ENCODE results near the gene PPP1R26. TPM values are rescaled to one million over a fixed set of nuclear protein-coding genes. Genes with fewer than 3 reads are reported as not detected.

Gene PPP1R26
- total and polyA plus RNA-seq, 2 experiments from 2014 or later, result 10.7 to 49.8 TPM

DNA sequence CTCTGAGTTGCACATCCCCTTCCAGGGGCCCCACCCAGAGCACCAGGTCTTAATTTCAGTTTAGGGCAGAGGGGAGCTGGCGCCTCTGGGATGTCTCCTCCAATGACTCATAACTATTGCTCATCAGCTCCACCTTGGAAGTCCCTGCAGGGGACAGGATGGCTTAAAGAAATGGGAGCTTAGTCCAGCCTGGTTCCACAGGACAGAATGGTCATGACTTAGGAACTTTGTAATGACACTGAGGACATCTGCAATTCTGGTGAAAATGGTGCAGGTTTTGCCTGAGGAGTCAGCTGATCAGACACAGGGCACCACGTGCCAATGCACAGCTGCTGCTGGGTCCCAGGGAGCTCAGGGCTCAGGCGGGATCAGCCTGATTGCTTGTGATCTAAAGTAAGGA is 16.4 kb upstream of the PPP1R26 start:
- H3K9me2 ChIP-seq (ENCODE audit: insufficient read depth), result no peaks in the 10 kb centered on the region
- Mint-ChIP-seq H3K36me3 (ENCODE audit: low read depth) (no peaks in the 10 kb centered on the region), H3K9me3 (no peaks in the 10 kb centered on the region; the same call in 1 of the 3 replicates), H3K27ac (no peak overlapping the region), H3K27me3 (ENCODE audit: insufficient read depth, low read depth, poor library complexity) (peaks cover 10% of the 10 kb centered on the region), H3K4me3 (no peak overlapping the region), H3K4me1 (no peaks in the 10 kb centered on the region; the same call in 2 of the 3 replicates)
- H3K4me2 ChIP-seq, result no peak overlapping the region
- no peaks in the 10 kb centered on the region for H3K79me2 ChIP-seq (replicated peaks; ENCODE audit: insufficient read depth)
- ATAC-seq, result no peak
- H3K4me3 ChIP-seq, result no peak overlapping the region
- no peaks in the 10 kb centered on the region for H3K36me3 ChIP-seq (ENCODE audit: insufficient read depth)
- no peaks in the 10 kb centered on the region for H4K20me1 ChIP-seq (replicated peaks; ENCODE audit: insufficient read depth)
- no peaks in the 10 kb centered on the region for H3K27me3 ChIP-seq (ENCODE audit: insufficient read depth)
- H3K4me1 ChIP-seq (ENCODE audit: insufficient read depth), result no peaks in the 10 kb centered on the region
- no peak overlapping the region for H3K27ac ChIP-seq (ENCODE audit: low read depth)
- H3F3A ChIP-seq (replicated peaks; ENCODE audit: low read depth), result no peaks in the 10 kb centered on the region
- no peak for DNase-seq (ENCODE audit: low spot score)
- TF ChIP-seq EZH2 (IDR thresholded peaks at IDR 0.05; ENCODE audit: low read depth, unreplicated experiment), result no peak
- TF ChIP-seq, protein P1, sequence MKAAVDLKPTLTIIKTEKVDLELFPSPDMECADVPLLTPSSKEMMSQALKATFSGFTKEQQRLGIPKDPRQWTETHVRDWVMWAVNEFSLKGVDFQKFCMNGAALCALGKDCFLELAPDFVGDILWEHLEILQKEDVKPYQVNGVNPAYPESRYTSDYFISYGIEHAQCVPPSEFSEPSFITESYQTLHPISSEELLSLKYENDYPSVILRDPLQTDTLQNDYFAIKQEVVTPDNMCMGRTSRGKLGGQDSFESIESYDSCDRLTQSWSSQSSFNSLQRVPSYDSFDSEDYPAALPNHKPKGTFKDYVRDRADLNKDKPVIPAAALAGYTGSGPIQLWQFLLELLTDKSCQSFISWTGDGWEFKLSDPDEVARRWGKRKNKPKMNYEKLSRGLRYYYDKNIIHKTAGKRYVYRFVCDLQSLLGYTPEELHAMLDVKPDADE (IDR thresholded peaks at IDR 0.05), result no peak
- TF ChIP-seq, protein P2, sequence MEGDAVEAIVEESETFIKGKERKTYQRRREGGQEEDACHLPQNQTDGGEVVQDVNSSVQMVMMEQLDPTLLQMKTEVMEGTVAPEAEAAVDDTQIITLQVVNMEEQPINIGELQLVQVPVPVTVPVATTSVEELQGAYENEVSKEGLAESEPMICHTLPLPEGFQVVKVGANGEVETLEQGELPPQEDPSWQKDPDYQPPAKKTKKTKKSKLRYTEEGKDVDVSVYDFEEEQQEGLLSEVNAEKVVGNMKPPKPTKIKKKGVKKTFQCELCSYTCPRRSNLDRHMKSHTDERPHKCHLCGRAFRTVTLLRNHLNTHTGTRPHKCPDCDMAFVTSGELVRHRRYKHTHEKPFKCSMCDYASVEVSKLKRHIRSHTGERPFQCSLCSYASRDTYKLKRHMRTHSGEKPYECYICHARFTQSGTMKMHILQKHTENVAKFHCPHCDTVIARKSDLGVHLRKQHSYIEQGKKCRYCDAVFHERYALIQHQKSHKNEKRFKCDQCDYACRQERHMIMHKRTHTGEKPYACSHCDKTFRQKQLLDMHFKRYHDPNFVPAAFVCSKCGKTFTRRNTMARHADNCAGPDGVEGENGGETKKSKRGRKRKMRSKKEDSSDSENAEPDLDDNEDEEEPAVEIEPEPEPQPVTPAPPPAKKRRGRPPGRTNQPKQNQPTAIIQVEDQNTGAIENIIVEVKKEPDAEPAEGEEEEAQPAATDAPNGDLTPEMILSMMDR (conservative IDR thresholded peaks at IDR 0.05; ENCODE audit: low read depth in 2 of 2), result no peak
- no peak for TF ChIP-seq ZNF331 (CRISPR knock-in tag; IDR thresholded peaks at IDR 0.05; ENCODE audit: low read depth)
- no peak for TF ChIP-seq ZNF114 (CRISPR knock-in tag; IDR thresholded peaks at IDR 0.05)
- TF ChIP-seq, protein P3, sequence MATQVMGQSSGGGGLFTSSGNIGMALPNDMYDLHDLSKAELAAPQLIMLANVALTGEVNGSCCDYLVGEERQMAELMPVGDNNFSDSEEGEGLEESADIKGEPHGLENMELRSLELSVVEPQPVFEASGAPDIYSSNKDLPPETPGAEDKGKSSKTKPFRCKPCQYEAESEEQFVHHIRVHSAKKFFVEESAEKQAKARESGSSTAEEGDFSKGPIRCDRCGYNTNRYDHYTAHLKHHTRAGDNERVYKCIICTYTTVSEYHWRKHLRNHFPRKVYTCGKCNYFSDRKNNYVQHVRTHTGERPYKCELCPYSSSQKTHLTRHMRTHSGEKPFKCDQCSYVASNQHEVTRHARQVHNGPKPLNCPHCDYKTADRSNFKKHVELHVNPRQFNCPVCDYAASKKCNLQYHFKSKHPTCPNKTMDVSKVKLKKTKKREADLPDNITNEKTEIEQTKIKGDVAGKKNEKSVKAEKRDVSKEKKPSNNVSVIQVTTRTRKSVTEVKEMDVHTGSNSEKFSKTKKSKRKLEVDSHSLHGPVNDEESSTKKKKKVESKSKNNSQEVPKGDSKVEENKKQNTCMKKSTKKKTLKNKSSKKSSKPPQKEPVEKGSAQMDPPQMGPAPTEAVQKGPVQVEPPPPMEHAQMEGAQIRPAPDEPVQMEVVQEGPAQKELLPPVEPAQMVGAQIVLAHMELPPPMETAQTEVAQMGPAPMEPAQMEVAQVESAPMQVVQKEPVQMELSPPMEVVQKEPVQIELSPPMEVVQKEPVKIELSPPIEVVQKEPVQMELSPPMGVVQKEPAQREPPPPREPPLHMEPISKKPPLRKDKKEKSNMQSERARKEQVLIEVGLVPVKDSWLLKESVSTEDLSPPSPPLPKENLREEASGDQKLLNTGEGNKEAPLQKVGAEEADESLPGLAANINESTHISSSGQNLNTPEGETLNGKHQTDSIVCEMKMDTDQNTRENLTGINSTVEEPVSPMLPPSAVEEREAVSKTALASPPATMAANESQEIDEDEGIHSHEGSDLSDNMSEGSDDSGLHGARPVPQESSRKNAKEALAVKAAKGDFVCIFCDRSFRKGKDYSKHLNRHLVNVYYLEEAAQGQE (IDR thresholded peaks at IDR 0.05; ENCODE audit: unreplicated experiment), result no peak
- no peak for TF ChIP-seq EZH2phosphoT487 (IDR thresholded peaks at IDR 0.05; ENCODE audit: unreplicated experiment)
- TF ChIP-seq POLR2AphosphoS5 (IDR thresholded peaks at IDR 0.05; ENCODE audit: low read depth), result no peak
- no peak overlapping the region for H2AFZ ChIP-seq

DNA sequence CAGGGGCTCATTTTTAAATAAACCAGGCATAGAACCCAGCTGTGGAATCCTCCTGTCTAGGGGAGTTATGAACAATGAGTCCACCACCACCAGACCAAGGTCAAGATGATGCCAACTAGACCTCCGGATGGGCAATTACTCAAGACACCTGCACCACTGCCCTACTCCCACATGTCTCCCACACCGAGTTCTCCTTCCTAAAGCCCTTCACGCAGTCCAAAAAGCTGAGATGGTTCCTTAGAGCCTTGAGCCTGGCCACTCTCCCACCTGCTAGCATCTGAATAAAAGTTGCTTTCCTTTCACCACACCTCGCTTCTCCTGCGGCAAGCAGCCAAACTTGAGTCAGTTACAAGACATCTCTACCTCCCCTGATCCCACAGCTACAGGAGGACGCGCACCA is 15.4 kb upstream of the PPP1R26 start:
- no peaks in the 10 kb centered on the region for H3K27me3 ChIP-seq (ENCODE audit: insufficient read depth)
- DNase-seq (ENCODE audit: low spot score) (no peak), ATAC-seq (no peak)
- Mint-ChIP-seq H3K9me3 (no peaks in the 10 kb centered on the region; the same call in 2 of the 3 replicates), H3K27me3 (ENCODE audit: insufficient read depth, low read depth, poor library complexity) (peaks cover 9% of the 10 kb centered on the region), H3K27ac (peak overlapping the region; percentile 35; the same call in 1 of the 2 replicates), H3K36me3 (ENCODE audit: low read depth) (no peaks in the 10 kb centered on the region), H3K4me3 (no peak overlapping the region), H3K4me1 (peaks cover 6% of the 10 kb centered on the region; the same call in 2 of the 3 replicates)
- H3F3A ChIP-seq (replicated peaks; ENCODE audit: low read depth), result no peaks in the 10 kb centered on the region
- no peak overlapping the region for H3K4me3 ChIP-seq
- no peak overlapping the region for H3K4me2 ChIP-seq
- no peak overlapping the region for H3K27ac ChIP-seq (ENCODE audit: low read depth)
- H3K9me2 ChIP-seq (ENCODE audit: insufficient read depth), result no peaks in the 10 kb centered on the region
- H3K79me2 ChIP-seq (replicated peaks; ENCODE audit: insufficient read depth), result no peaks in the 10 kb centered on the region
- H3K36me3 ChIP-seq (ENCODE audit: insufficient read depth), result no peaks in the 10 kb centered on the region
- H2AFZ ChIP-seq, result no peak overlapping the region
- H3K4me1 ChIP-seq (ENCODE audit: insufficient read depth), result no peaks in the 10 kb centered on the region
- no peaks in the 10 kb centered on the region for H4K20me1 ChIP-seq (replicated peaks; ENCODE audit: insufficient read depth)
- TF ChIP-seq POLR2AphosphoS5 (IDR thresholded peaks at IDR 0.05; ENCODE audit: low read depth), result no peak
- no peak for TF ChIP-seq JUNB (IDR thresholded peaks at IDR 0.05; ENCODE audit: unreplicated experiment)

All from GM23338 (cell line).